Measurements from ENCODE around the gene AP2B1. TPM values are rescaled to one million over a fixed set of nuclear protein-coding genes. Genes with fewer than 3 reads are reported as not detected.

AP2B1 gene
- total and polyA plus RNA-seq, 2 donors: 34.7 to 39.1 TPM

DNA sequence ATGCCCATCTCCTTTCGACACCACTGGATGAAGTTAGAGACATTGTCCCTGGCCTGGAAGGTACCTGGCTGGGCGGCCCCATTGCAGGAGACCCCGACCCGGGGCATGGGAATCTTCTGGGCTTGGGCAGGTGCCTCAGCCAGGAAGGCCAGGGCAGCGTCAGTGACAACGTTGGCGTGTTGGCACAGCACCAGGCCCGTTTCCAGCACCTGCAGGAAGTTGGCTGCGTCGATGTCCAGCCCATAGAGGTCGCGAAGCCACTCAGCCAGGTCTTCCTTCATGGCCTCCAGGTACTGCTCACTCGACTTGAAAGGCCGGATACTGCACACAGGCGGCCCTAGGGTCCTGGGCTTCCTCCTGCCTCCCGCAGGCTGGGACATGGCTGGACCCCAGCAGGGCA is 165.3 kb downstream of the AP2B1 start:
- Histone ChIP-seq H3K36me3 (ENCODE audit: control insufficient read depth in 2 of 2, insufficient read depth in 2 of 2, low read length in 1 of 2) (no peaks in the 10 kb centered on the region), H3K4me3 (ENCODE audit: low read length in 2 of 2) (no peak overlapping the region), H3K4me1 (ENCODE audit: control insufficient read depth in 2 of 2, insufficient read depth in 2 of 2, low read length in 2 of 2) (peaks cover 4 to 8% of the 10 kb centered on the region in 2 donors), H3K9me3 (ENCODE audit: control insufficient read depth in 2 of 2, insufficient read depth in 1 of 2, low read length in 1 of 2) (no peaks in the 10 kb centered on the region), H3K27me3 (ENCODE audit: control insufficient read depth in 2 of 2, insufficient read depth in 1 of 2, low read length in 1 of 2) (peaks cover 9 to 42% of the 10 kb centered on the region in 2 donors), H3K27ac (ENCODE audit: low read depth in 1 of 2, low read length in 1 of 2) (no peak overlapping the region)
- WGBS: 54% methylated on average over 16 of the region's 16 CpGs
- DNase-seq (ENCODE audit: low read depth in 6 of 9, low spot score in 9 of 9): no peak

DNA sequence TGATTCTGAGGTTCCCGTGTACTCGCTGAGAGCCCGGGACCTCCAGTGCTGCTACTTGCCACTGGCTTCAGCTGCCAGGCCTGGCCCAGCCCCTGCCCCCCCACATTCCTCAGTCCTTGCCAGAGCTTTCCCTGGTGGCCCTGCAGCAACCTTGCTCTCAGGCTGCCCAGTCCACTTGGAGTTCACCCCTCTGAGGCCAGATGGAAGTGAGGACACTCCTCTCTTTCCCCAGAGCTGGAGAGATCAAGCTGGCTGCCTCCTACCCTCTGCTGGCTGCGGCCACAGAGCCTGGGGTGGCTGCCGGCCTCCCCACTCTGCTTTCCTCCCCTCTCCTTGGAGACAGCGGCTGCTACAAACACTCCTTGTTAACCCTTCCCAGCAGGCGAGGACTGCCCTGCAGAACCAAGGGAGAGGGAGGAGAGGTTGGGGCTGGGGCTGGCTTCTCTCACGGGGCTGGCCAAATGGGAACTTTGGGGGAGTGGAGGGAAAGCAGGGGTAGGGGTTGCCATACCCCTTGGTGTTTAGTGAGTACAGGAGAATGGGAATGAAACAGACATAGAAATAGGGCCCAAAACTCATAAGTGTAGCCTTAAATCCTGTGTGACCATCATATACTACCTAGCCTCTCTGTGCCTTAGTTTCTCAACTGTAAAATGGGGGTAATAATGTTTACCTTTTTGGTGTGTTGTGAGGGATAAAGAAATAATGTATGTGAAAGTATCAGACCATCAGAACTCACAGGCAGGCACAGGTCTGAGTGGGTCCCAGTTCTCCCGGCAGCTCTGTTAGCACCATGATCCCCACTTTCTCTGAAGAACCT is 166.0 kb downstream of the AP2B1 start, which contains the start of gene GAS2L2:
Gene GAS2L2, minus strand, starts transcription at position 295 of the 820 bp plus-strand sequence. CDS start 389 bp downstream, outside the sequence.
- peaks cover 9 to 42% of the 10 kb centered on the region in 2 donors for H3K27me3 ChIP-seq (ENCODE audit: control insufficient read depth in 2 of 2, insufficient read depth in 1 of 2, low read length in 1 of 2)
- no peak within 1 kb of the TSS for H3K27ac ChIP-seq (ENCODE audit: low read depth in 1 of 2, low read length in 1 of 2)
- H3K4me1 ChIP-seq (ENCODE audit: control insufficient read depth in 2 of 2, insufficient read depth in 2 of 2, low read length in 2 of 2): peaks cover 4 to 8% of the 10 kb centered on the region in 2 donors
- no peaks in the 10 kb centered on the region for H3K9me3 ChIP-seq (ENCODE audit: control insufficient read depth in 2 of 2, insufficient read depth in 1 of 2, low read length in 1 of 2)
- no peak for DNase-seq (ENCODE audit: low read depth in 6 of 9, low spot score in 9 of 9)
- H3K36me3 ChIP-seq (ENCODE audit: control insufficient read depth in 2 of 2, insufficient read depth in 2 of 2, low read length in 1 of 2): no peaks in the 10 kb centered on the region
- 70% methylated on average over 9 of the region's 9 CpGs for WGBS
- no peak within 1 kb of the TSS for H3K4me3 ChIP-seq (ENCODE audit: low read length in 2 of 2)

GRCh38 chr17:35757243-35757642 is 170.1 kb downstream of the AP2B1 start:
- H3K27me3 ChIP-seq (ENCODE audit: control insufficient read depth in 2 of 2, insufficient read depth in 1 of 2, low read length in 1 of 2): peaks cover 0 to 9% of the 10 kb centered on the region in 2 donors
- no peaks in the 10 kb centered on the region for H3K4me1 ChIP-seq (ENCODE audit: control insufficient read depth in 2 of 2, insufficient read depth in 2 of 2, low read length in 2 of 2)

DNA sequence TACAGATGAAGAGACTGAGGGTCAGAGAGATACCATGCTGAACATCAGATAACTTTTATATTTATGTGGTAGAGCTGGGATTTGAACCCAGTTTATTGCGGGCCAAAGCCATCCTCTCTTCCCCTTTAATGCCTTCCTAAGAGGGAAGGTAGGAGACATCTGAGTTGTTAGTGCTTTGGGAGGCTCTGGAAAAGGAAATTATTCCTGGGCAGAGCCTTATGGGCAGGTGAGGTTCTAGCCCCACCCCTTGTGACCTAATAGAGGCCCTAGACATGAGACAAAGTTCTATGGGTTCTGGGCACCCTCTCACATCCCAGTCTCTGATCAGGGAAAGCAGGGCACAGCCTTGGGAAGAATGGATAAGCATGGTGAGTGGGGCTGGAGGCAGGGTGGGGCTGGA is 173.5 kb downstream of the AP2B1 start, which contains the start of gene C17orf50:
Gene C17orf50, plus strand, starts transcription at position 301 of the 400 bp plus-strand sequence. Its CDS starts 55 bp downstream, at position 356.
- Histone ChIP-seq H3K27me3 (ENCODE audit: control insufficient read depth in 2 of 2, insufficient read depth in 1 of 2, low read length in 1 of 2) (peaks cover 0 to 2% of the 10 kb centered on the region in 2 donors), H3K9me3 (ENCODE audit: control insufficient read depth in 2 of 2, insufficient read depth in 1 of 2, low read length in 1 of 2) (no peaks in the 10 kb centered on the region), H3K4me3 (ENCODE audit: low read length in 2 of 2) (no peak within 1 kb of the TSS), H3K4me1 (ENCODE audit: control insufficient read depth in 2 of 2, insufficient read depth in 2 of 2, low read length in 2 of 2) (peaks cover 8 to 13% of the 10 kb centered on the region in 2 donors), H3K36me3 (ENCODE audit: control insufficient read depth in 2 of 2, insufficient read depth in 2 of 2, low read length in 1 of 2) (no peaks in the 10 kb centered on the region), H3K27ac (ENCODE audit: low read depth in 1 of 2, low read length in 1 of 2) (no peak within 1 kb of the TSS)
- no peak for DNase-seq (ENCODE audit: low read depth in 6 of 9, low spot score in 9 of 9)
- WGBS: 98% methylated on average over 1 of the region's 1 CpG

More at GRCh38 chr17:35757243-35757642, 170.1 kb downstream of the AP2B1 start:
- no peaks in the 10 kb centered on the region for H3K9me3 ChIP-seq (ENCODE audit: control insufficient read depth in 2 of 2, insufficient read depth in 1 of 2, low read length in 1 of 2)
- H3K27ac ChIP-seq (ENCODE audit: low read depth in 1 of 2, low read length in 1 of 2): no peak overlapping the region
- no peak for DNase-seq (ENCODE audit: low read depth in 6 of 9, low spot score in 9 of 9)
- H3K4me3 ChIP-seq (ENCODE audit: low read length in 2 of 2): no peak overlapping the region
- H3K36me3 ChIP-seq (ENCODE audit: control insufficient read depth in 2 of 2, insufficient read depth in 2 of 2, low read length in 1 of 2): no peaks in the 10 kb centered on the region

DNA sequence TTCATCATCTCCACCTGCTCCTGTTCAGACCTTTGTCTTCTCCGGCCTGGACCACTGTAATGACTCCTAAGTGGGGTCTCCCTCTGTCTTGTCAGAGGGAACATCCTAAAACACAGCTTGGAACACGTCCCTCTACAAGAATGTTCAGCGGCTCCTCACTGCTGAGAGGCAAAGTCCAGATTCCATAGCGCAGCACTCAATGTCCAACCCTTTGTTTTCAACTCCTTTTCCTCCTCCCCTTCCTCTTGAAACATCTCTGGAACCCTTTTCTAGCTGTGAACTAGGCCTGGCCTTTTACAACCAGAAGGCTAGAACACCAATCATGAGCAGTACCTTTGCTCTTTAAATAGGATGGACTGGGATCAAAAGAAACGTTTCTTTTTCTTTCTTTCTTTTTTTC is 174.5 kb downstream of the AP2B1 start:
- Histone ChIP-seq H3K27me3 (ENCODE audit: control insufficient read depth in 2 of 2, insufficient read depth in 1 of 2, low read length in 1 of 2) (peaks cover 0 to 2% of the 10 kb centered on the region in 2 donors), H3K36me3 (ENCODE audit: control insufficient read depth in 2 of 2, insufficient read depth in 2 of 2, low read length in 1 of 2) (no peaks in the 10 kb centered on the region), H3K9me3 (ENCODE audit: control insufficient read depth in 2 of 2, insufficient read depth in 1 of 2, low read length in 1 of 2) (no peaks in the 10 kb centered on the region), H3K4me1 (ENCODE audit: control insufficient read depth in 2 of 2, insufficient read depth in 2 of 2, low read length in 2 of 2) (peaks cover 8 to 13% of the 10 kb centered on the region in 2 donors), H3K27ac (ENCODE audit: low read depth in 1 of 2, low read length in 1 of 2) (no peak overlapping the region), H3K4me3 (ENCODE audit: low read length in 2 of 2) (no peak overlapping the region)
- 96% methylated on average over 5 of the region's 5 CpGs for WGBS
- DNase-seq (ENCODE audit: low read depth in 6 of 9, low spot score in 9 of 9): no peak

GRCh38 chr17:35763767-35764122 is 176.6 kb downstream of the AP2B1 start:
- Histone ChIP-seq H3K4me1 (ENCODE audit: control insufficient read depth in 2 of 2, insufficient read depth in 2 of 2, low read length in 2 of 2) (peaks cover 8 to 13% of the 10 kb centered on the region in 2 donors), H3K27ac (ENCODE audit: low read depth in 1 of 2, low read length in 1 of 2) (peak overlapping the region in 1 of 2 donors; percentile 37), H3K27me3 (ENCODE audit: control insufficient read depth in 2 of 2, insufficient read depth in 1 of 2, low read length in 1 of 2) (peaks cover 0 to 2% of the 10 kb centered on the region in 2 donors), H3K9me3 (ENCODE audit: control insufficient read depth in 2 of 2, insufficient read depth in 1 of 2, low read length in 1 of 2) (no peaks in the 10 kb centered on the region), H3K4me3 (ENCODE audit: low read length in 2 of 2) (peak overlapping the region; percentile 59 to 71), H3K36me3 (ENCODE audit: control insufficient read depth in 2 of 2, insufficient read depth in 2 of 2, low read length in 1 of 2) (no peaks in the 10 kb centered on the region)
- WGBS: 33% methylated on average over 17 of the region's 17 CpGs
- DNase-seq (ENCODE audit: low read depth in 6 of 9, low spot score in 9 of 9): no peak

GRCh38 chr17:35764123-35764991 is 177.2 kb downstream of the AP2B1 start:
- Histone ChIP-seq H3K27ac (ENCODE audit: low read depth in 1 of 2, low read length in 1 of 2) (peak overlapping the region; percentile 84 to 91), H3K36me3 (ENCODE audit: control insufficient read depth in 2 of 2, insufficient read depth in 2 of 2, low read length in 1 of 2) (no peaks in the 10 kb centered on the region), H3K4me1 (ENCODE audit: control insufficient read depth in 2 of 2, insufficient read depth in 2 of 2, low read length in 2 of 2) (peaks cover 8 to 13% of the 10 kb centered on the region in 2 donors), H3K4me3 (ENCODE audit: low read length in 2 of 2) (peak overlapping the region; percentile 59 to 71), H3K27me3 (ENCODE audit: control insufficient read depth in 2 of 2, insufficient read depth in 1 of 2, low read length in 1 of 2) (peaks cover 0 to 2% of the 10 kb centered on the region in 2 donors), H3K9me3 (ENCODE audit: control insufficient read depth in 2 of 2, insufficient read depth in 1 of 2, low read length in 1 of 2) (no peaks in the 10 kb centered on the region)
- WGBS: 2% methylated on average over 75 of the region's 75 CpGs
- peak; percentile 62 to 93 (median 84) for DNase-seq (ENCODE audit: low read depth in 6 of 9, low spot score in 9 of 9)

- Histone ChIP-seq H3K4me3 (ENCODE audit: low read length in 2 of 2) (peak overlapping the region; percentile 59 to 71), H3K36me3 (ENCODE audit: control insufficient read depth in 2 of 2, insufficient read depth in 2 of 2, low read length in 1 of 2) (no peaks in the 10 kb centered on the region), H3K27me3 (ENCODE audit: control insufficient read depth in 2 of 2, insufficient read depth in 1 of 2, low read length in 1 of 2) (peaks cover 0 to 2% of the 10 kb centered on the region in 2 donors), H3K9me3 (ENCODE audit: control insufficient read depth in 2 of 2, insufficient read depth in 1 of 2, low read length in 1 of 2) (peaks cover 0 to 1% of the 10 kb centered on the region in 2 donors), H3K27ac (ENCODE audit: low read depth in 1 of 2, low read length in 1 of 2) (peak overlapping the region in 1 of 2 donors; percentile 91), H3K4me1 (ENCODE audit: control insufficient read depth in 2 of 2, insufficient read depth in 2 of 2, low read length in 2 of 2) (peaks cover 8 to 13% of the 10 kb centered on the region in 2 donors)
- DNase-seq (ENCODE audit: low read depth in 6 of 9, low spot score in 9 of 9): no peak
- WGBS: 83% methylated on average over 11 of the region's 11 CpGs
These were observed 178.1 kb downstream of the AP2B1 start for GRCh38 chr17:35765086-35765710.

All from thymus (tissue), 11 donors.